ENCODE results near the gene DRAXIN.

Gene DRAXIN

DNA sequence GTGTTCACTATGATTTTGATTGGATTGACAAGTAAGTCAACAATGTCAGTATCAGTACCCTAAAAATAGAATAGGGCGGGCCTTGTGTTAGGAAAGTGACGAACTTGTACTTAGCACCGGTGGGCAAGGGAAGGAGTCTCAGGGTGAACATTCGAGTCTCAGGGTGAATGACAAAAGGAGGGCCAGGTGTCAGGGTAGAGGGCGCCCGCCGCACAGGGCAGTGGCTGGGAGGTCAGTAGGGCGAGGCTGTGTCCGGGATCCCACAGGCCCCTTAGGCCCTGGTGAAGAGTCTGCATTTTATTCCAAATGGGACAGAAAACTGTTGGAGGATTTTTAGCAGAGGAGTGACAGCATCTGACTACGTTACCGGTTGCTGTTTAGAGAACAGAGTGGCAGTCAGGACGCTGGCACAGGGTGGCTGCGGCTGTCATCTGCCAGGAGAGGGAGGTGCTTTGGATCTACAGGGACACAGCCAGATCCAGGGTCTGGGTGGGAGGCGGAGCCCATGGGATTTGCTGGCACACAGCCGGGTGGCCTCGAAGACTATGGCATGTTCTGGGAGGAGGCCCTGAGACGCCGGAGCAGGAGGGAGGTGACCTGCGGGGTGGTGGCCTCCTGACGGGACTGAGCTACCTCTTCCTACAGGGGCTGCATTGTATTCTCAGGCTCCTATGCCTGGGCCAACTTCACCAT lies 55.4 kb downstream of the DRAXIN start:
- Histone ChIP-seq H3K79me2 (ENCODE audit: insufficient read depth, low read depth) (no peaks in the 10 kb centered on the region), H3K4me1 (ENCODE audit: low read depth, poor library complexity, severe bottlenecking) (peaks cover 7% of the 10 kb centered on the region), H3K36me3 (ENCODE audit: insufficient read depth) (no peaks in the 10 kb centered on the region), H3K4me2 (no peak overlapping the region), H3K9ac (no peak overlapping the region), H2AFZ (ENCODE audit: low read depth) (no peak overlapping the region), H4K20me1 (ENCODE audit: insufficient read depth) (no peaks in the 10 kb centered on the region), H3K4me3 (IDR thresholded peaks at IDR 0.05; ENCODE audit: insufficient read depth, low read depth, low read length) (no peak overlapping the region), H3K27me3 (ENCODE audit: insufficient read depth, low read depth) (no peaks in the 10 kb centered on the region), H3K27ac (no peak overlapping the region)
- TF ChIP-seq, protein P1, sequence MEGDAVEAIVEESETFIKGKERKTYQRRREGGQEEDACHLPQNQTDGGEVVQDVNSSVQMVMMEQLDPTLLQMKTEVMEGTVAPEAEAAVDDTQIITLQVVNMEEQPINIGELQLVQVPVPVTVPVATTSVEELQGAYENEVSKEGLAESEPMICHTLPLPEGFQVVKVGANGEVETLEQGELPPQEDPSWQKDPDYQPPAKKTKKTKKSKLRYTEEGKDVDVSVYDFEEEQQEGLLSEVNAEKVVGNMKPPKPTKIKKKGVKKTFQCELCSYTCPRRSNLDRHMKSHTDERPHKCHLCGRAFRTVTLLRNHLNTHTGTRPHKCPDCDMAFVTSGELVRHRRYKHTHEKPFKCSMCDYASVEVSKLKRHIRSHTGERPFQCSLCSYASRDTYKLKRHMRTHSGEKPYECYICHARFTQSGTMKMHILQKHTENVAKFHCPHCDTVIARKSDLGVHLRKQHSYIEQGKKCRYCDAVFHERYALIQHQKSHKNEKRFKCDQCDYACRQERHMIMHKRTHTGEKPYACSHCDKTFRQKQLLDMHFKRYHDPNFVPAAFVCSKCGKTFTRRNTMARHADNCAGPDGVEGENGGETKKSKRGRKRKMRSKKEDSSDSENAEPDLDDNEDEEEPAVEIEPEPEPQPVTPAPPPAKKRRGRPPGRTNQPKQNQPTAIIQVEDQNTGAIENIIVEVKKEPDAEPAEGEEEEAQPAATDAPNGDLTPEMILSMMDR (conservative IDR thresholded peaks at IDR 0.05; ENCODE audit: low read depth, low read length), result no peak

DNA sequence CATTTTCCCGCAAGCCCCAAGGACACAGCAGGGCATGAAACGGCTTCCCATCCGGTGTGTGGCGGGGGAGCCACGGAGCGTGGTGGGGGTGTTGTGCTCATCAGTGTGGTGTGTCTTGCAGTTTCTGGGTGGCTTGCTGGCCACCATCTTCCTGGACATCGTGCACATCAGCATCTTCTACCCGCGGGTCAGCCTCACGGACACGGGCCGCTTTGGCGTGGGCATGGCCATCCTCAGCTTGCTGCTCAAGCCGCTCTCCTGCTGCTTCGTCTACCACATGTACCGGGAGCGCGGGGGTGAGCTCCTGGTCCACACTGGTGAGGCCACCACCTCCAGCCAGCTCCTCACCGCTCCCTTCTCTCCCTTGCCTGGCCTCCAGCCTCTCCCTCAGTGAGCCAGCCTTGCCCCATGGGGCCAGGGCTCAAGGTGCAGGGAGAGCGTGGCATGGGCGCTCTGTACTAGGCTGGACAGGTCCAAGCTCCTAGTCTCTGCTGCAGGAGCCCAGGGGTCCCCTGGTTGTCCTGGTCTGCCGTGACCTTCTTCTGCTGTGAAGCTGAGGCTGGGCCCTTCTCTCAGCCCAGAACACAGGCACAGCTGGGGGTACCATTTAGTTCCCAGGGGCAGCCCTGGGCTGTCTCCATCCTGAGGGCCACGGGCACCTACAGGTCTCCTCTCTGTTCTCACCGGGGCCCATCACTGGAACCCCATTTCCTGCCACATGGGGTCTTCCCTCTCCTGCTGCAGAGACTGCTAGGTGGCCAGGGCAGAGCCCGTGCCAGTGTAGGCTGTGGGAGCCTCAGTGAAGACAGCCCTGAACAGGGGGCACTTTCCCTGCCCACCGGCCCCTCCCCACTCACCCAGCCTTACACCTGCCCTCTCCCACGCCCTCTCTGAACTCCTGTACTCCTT lies 57.0 kb downstream of the DRAXIN start:
- no peak overlapping the region for H3K9ac ChIP-seq
- no peaks in the 10 kb centered on the region for H3K79me2 ChIP-seq (ENCODE audit: insufficient read depth, low read depth)
- H2AFZ ChIP-seq (ENCODE audit: low read depth), result no peak overlapping the region
- no peaks in the 10 kb centered on the region for H3K27me3 ChIP-seq (ENCODE audit: insufficient read depth, low read depth)
- peaks cover 7% of the 10 kb centered on the region for H3K4me1 ChIP-seq (ENCODE audit: low read depth, poor library complexity, severe bottlenecking)
- H3K36me3 ChIP-seq (ENCODE audit: insufficient read depth), result no peaks in the 10 kb centered on the region
- H4K20me1 ChIP-seq (ENCODE audit: insufficient read depth), result no peaks in the 10 kb centered on the region
- no peak overlapping the region for H3K4me3 ChIP-seq (IDR thresholded peaks at IDR 0.05; ENCODE audit: insufficient read depth, low read depth, low read length)
- no peak overlapping the region for H3K27ac ChIP-seq
- H3K4me2 ChIP-seq, result no peak overlapping the region
- TF ChIP-seq, protein P1 (conservative IDR thresholded peaks at IDR 0.05; ENCODE audit: low read depth, low read length), result no peak

DNA sequence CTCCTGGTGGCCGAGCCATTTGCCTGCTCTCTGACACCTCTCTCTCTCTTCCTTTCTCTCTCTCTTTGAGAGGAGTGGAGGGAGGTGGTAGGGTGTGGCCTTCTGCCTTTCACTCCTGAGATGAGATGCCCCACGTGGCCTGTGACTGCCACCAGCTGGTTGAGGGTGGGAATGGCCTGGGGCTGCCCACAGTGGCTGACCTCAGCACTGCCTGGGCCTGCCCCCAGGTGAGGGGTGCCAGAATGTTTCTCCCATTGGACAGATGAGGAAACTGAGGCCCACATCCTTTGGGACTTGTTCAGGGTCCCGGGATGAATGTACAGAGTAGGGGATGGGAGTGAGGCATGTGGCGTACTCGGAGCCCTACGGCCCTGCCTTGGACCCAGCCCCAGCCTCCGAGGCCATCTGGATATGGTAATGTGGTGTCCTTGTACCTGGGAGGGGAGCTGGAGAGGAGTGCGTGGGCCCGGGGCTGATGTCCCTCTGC lies 57.7 kb downstream of the DRAXIN start:
- Histone ChIP-seq H3K4me2 (no peak overlapping the region), H4K20me1 (ENCODE audit: insufficient read depth) (no peaks in the 10 kb centered on the region), H3K4me1 (ENCODE audit: low read depth, poor library complexity, severe bottlenecking) (peaks cover 7% of the 10 kb centered on the region), H3K36me3 (ENCODE audit: insufficient read depth) (no peaks in the 10 kb centered on the region), H2AFZ (ENCODE audit: low read depth) (no peak overlapping the region), H3K27me3 (ENCODE audit: insufficient read depth, low read depth) (no peaks in the 10 kb centered on the region), H3K9ac (no peak overlapping the region), H3K79me2 (ENCODE audit: insufficient read depth, low read depth) (no peaks in the 10 kb centered on the region), H3K27ac (no peak overlapping the region), H3K4me3 (IDR thresholded peaks at IDR 0.05; ENCODE audit: insufficient read depth, low read depth, low read length) (no peak overlapping the region)
- TF ChIP-seq, protein P1 (conservative IDR thresholded peaks at IDR 0.05; ENCODE audit: low read depth, low read length), result peak; percentile 70

DNA sequence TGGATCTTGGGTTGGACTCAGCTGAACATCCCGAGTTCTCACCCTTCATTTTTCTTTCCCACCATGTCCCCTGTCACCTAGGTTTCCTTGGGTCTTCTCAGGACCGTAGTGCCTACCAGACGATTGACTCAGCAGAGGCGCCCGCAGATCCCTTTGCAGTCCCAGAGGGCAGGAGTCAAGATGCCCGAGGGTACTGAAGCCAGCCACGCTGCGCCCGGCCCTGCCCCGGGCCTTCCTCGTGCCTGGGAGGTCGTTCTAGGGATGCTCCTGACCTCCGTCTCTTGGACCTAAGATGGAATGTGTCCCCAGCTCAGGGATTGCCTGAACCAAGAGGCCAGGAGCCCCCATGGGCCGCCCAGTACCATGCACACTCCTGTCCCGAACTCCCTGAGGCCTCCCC lies 58.5 kb downstream of the DRAXIN start:
- no peak overlapping the region for H3K4me3 ChIP-seq (IDR thresholded peaks at IDR 0.05; ENCODE audit: insufficient read depth, low read depth, low read length)
- no peaks in the 10 kb centered on the region for H3K79me2 ChIP-seq (ENCODE audit: insufficient read depth, low read depth)
- no peaks in the 10 kb centered on the region for H4K20me1 ChIP-seq (ENCODE audit: insufficient read depth)
- H3K27me3 ChIP-seq (ENCODE audit: insufficient read depth, low read depth), result no peaks in the 10 kb centered on the region
- no peak overlapping the region for H3K27ac ChIP-seq
- no peaks in the 10 kb centered on the region for H3K36me3 ChIP-seq (ENCODE audit: insufficient read depth)
- no peak overlapping the region for H2AFZ ChIP-seq (ENCODE audit: low read depth)
- H3K4me1 ChIP-seq (ENCODE audit: low read depth, poor library complexity, severe bottlenecking), result peaks cover 7% of the 10 kb centered on the region
- no peak overlapping the region for H3K4me2 ChIP-seq
- TF ChIP-seq, protein P1 (conservative IDR thresholded peaks at IDR 0.05; ENCODE audit: low read depth, low read length), result no peak
- no peak overlapping the region for H3K9ac ChIP-seq

Measured in KMS-11 (cell line).